ENCODE measurements around the gene SMYD1.

GRCh38 chr2:88066543-88066942, 1.1 kb upstream of the SMYD1 start:
- TF ChIP-seq CTCF (IDR thresholded peaks at IDR 0.05; ENCODE audit: extremely low read depth in 1 of 2, insufficient read depth in 1 of 2, low read depth in 1 of 2, low read length in 2 of 2) (no peak), EZH2 (IDR thresholded peaks at IDR 0.05; ENCODE audit: borderline replicate concordance, low read depth, low read length, severe bottlenecking) (no peak)
